ENCODE results near the gene METTL4.

Gene METTL4

GRCh38 chr18:2515171-2515787 is 56.0 kb downstream of the METTL4 start:
- DNase-seq, result no peak

- DNase-seq, result no peak
These were observed 57.7 kb downstream of the METTL4 start for GRCh38 chr18:2513616-2514015.

GRCh38 chr18:2512059-2512458 is 59.2 kb downstream of the METTL4 start:
- DNase-seq, result no peak

- DNase-seq, result no peak
These were observed 59.9 kb downstream of the METTL4 start for GRCh38 chr18:2511451-2511850.

- DNase-seq, result no peak
These were observed 60.9 kb downstream of the METTL4 start for GRCh38 chr18:2510416-2510815.

- no peak for DNase-seq
These were observed 62.6 kb downstream of the METTL4 start for GRCh38 chr18:2508678-2509077.

GRCh38 chr18:2508155-2508554 is 63.1 kb downstream of the METTL4 start:
- DNase-seq, result no peak

GRCh38 chr18:2504642-2505041 is 66.7 kb downstream of the METTL4 start:
- DNase-seq, result no peak

- no peak for DNase-seq
These were observed 68.4 kb downstream of the METTL4 start for GRCh38 chr18:2502880-2503279.

GRCh38 chr18:2502394-2502793 is 68.9 kb downstream of the METTL4 start:
- no peak for DNase-seq

GRCh38 chr18:2497797-2498196 is 73.5 kb downstream of the METTL4 start:
- no peak for DNase-seq

- no peak for DNase-seq
These were observed 75.9 kb downstream of the METTL4 start for GRCh38 chr18:2495381-2495780.

GRCh38 chr18:2494921-2495320 is 76.4 kb downstream of the METTL4 start:
- DNase-seq, result no peak

Data from CD4-positive, alpha-beta T cell treated with Interleukin-21 for 1 hour (primary cell).